Gastrocnemius medialis (tissue), 4 donors: ENCODE measurements around the gene ARID1B.

Experiments
- CTCF ChIP-seq, 5 experiments: fragments of 450-650 bp in 3 of 5; fragments of 200-600 bp in 2 of 5; sonication (generic) in 2 of 5; IDR thresholded peaks in 4 of 5; conservative IDR thresholded peaks in 1 of 5; 1 replicate in 4 of 5; 2 replicates in 1 of 5; pipeline ENCODE4 v1.5.1; 2016 to 2019; ENCODE audit warnings: antibody characterized with exemption in 5 of 5, mild to moderate bottlenecking in 3 of 5, moderate library complexity in 3 of 5
- POLR2A ChIP-seq, 2 donors: fragments of 450-650 bp; IDR thresholded peaks; one replicate each; pipeline ENCODE4 v1.6.1; 2017; ENCODE audit warnings: antibody characterized with exemption in 2 of 2, mild to moderate bottlenecking in 2 of 2, moderate library complexity in 2 of 2

- no peak for TF ChIP-seq CTCF (IDR thresholded peaks at IDR 0.05 in 4 of 5, conservative IDR thresholded peaks at IDR 0.05 in 1 of 5)
- TF ChIP-seq POLR2A (IDR thresholded peaks at IDR 0.05), result no peak
These were observed 300.1 kb downstream of the ARID1B start for GRCh38 chr6:157077251-157077650.
